ENCODE data around the gene GPR17. TPM values are rescaled to one million over a fixed set of nuclear protein-coding genes. Genes with fewer than 3 reads are reported as not detected.

GPR17 gene
- total and polyA plus RNA-seq, 9 of the 15 experiments (the other 6 are each of a cell fraction or from before 2014, with no cell fraction given) = not detected

DNA sequence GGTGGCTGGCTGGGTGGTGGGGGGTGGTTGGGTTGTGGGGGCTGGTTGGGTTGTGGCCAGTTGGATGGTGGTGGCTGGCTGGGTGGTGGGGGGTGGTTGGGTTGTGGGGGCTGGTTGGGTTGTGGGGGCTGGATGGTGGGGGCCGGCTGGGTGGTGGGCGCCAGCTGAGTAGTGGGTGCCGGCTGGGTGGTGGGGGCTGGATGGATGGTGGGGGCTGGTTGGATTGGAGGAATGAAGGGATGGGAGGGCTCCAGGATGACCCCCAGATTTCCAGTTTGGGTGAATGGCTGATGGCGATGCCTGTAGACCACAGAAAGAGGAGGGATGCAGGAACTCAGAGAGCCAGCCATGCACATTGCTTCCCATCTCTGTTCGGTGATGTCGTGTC, 26.8 kb upstream of the GPR17 start (continued):
- TF ChIP-seq, protein P1, sequence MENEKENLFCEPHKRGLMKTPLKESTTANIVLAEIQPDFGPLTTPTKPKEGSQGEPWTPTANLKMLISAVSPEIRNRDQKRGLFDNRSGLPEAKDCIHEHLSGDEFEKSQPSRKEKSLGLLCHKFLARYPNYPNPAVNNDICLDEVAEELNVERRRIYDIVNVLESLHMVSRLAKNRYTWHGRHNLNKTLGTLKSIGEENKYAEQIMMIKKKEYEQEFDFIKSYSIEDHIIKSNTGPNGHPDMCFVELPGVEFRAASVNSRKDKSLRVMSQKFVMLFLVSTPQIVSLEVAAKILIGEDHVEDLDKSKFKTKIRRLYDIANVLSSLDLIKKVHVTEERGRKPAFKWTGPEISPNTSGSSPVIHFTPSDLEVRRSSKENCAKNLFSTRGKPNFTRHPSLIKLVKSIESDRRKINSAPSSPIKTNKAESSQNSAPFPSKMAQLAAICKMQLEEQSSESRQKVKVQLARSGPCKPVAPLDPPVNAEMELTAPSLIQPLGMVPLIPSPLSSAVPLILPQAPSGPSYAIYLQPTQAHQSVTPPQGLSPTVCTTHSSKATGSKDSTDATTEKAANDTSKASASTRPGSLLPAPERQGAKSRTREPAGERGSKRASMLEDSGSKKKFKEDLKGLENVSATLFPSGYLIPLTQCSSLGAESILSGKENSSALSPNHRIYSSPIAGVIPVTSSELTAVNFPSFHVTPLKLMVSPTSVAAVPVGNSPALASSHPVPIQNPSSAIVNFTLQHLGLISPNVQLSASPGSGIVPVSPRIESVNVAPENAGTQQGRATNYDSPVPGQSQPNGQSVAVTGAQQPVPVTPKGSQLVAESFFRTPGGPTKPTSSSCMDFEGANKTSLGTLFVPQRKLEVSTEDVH (IDR thresholded peaks at IDR 0.05; ENCODE audit: low read depth, partially characterized antibody) = no peak
- no peak for TF ChIP-seq MXI1 (IDR thresholded peaks at IDR 0.05; ENCODE audit: low read depth, low read length)
- TF ChIP-seq SP2 (IDR thresholded peaks at IDR 0.05; ENCODE audit: extremely low read depth, low read depth, low read length, poor library complexity, severe bottlenecking) = no peak
- TF ChIP-seq DDX20 (tag; IDR thresholded peaks at IDR 0.05; ENCODE audit: low read depth) = no peak

DNA sequence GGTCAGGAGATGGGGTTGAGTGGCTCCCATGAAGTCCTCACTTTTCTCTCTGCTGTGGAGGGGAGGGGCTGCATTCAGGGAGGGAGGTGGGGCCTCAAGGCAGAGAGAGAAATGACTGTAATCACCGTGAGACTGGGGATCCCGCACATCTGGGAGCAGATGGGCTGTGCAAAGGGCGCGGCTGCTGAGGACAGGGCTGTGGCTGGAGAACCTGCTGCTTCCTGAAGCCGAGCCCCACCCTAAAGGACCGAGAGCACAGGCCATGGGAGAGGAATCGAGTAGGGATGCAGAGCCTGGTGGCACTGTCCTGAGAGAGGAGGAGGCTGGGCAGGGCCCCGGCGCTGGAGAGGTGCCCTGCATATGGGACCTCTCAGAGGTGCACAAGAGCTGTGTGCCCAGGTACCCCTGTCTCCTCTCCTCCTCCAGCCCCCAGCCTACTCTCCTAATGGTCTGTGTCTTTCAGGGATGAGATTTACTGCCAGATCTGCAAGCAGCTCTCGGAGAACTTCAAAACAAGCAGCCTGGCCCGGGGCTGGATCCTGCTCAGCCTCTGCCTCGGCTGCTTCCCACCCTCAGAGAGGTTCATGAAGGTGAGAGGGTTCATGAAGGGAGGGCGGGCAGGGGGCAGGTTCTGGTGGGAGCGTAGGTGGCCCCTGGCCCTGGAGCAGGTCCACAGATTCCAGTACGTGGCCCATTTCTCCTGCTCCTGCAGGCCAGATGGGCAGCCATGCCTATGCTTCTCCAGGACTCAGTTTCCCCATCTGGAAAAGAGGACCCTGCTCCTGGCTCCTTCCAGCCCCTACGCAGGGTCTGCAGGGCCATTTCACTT, 25.9 kb upstream of the GPR17 start:
- no peak overlapping the region for H3K9ac ChIP-seq (ENCODE audit: insufficient read depth in 1 of 2, low read depth in 2 of 2, low read length in 2 of 2)
- no peak overlapping the region for H2AFZ ChIP-seq (ENCODE audit: low read depth, low read length)
- 0% methylated on average over 13 of the region's 16 CpGs for WGBS (ENCODE audit: insufficient coverage, low coverage, missing lambda C conversion rate)
- no peak for FAIRE-seq
- H3K4me1 ChIP-seq (replicated peaks in 1 of 2; ENCODE audit: control insufficient read depth in 2 of 2, insufficient read depth in 2 of 2, low read length in 2 of 2) = peaks cover 0 to 12% of the 10 kb centered on the region in 2 experiments; a peak in 2 of 5 replicates
- H3K27me3 ChIP-seq (ENCODE audit: control insufficient read depth in 2 of 2, insufficient read depth in 2 of 2, low read length in 2 of 2) = peaks cover 36 to 61% of the 10 kb centered on the region in 2 experiments
- no TSS peak for BruUV-seq (replicated peaks)
- H3K36me3 ChIP-seq (ENCODE audit: control insufficient read depth, insufficient read depth, low read length) = no peaks in the 10 kb centered on the region
- peaks cover 5% of the 10 kb centered on the region; the same call in 1 of the 2 replicates for H4K20me1 ChIP-seq (replicated peaks; ENCODE audit: control insufficient read depth, insufficient read depth, low read length)
- no peak overlapping the region for H3K4me3 ChIP-seq
- peak; percentile 44 for ATAC-seq
- no peaks in the 10 kb centered on the region for H3K79me2 ChIP-seq (ENCODE audit: control insufficient read depth, insufficient read depth, low read length)
- H3K9me1 ChIP-seq (ENCODE audit: control insufficient read depth, insufficient read depth, low read length) = no peaks in the 10 kb centered on the region
- ChIA-PET CTCF (ENCODE audit: low intra/inter-chr PET ratio) (no interaction called here), POLR2A (interaction anchor here (1.3 kb wide), 1 partner anchor 12 kb away, joined by 6 read pairs; no protein-coding TSS in a partner anchor)
- H3K27ac ChIP-seq (ENCODE audit: extremely low read depth, low read depth, low read length) = no peak overlapping the region
- intact Hi-C loops (cut with micrococcal nuclease) = no loop called here
- TF ChIP-seq CCNT2 (IDR thresholded peaks at IDR 0.05; ENCODE audit: borderline replicate concordance, extremely low read depth, insufficient read length, low read depth, low read length) (no peak), SAFB (IDR thresholded peaks at IDR 0.05; ENCODE audit: borderline replicate concordance, low read depth, low read length) (no peak), FOS (IDR thresholded peaks at IDR 0.05; ENCODE audit: extremely low read depth, insufficient read length) (no peak), MXI1 (IDR thresholded peaks at IDR 0.05; ENCODE audit: low read depth, low read length) (no peak), ELF2 (CRISPR knock-in tag; IDR thresholded peaks at IDR 0.05) (no peak), TAF1 (IDR thresholded peaks at IDR 0.05; ENCODE audit: control insufficient read depth, extremely low read depth, insufficient read depth, low read length, severe bottlenecking) (no peak), NFYB (IDR thresholded peaks at IDR 0.05; ENCODE audit: extremely low read depth, insufficient read length) (no peak)
- TF ChIP-seq, protein P2, sequence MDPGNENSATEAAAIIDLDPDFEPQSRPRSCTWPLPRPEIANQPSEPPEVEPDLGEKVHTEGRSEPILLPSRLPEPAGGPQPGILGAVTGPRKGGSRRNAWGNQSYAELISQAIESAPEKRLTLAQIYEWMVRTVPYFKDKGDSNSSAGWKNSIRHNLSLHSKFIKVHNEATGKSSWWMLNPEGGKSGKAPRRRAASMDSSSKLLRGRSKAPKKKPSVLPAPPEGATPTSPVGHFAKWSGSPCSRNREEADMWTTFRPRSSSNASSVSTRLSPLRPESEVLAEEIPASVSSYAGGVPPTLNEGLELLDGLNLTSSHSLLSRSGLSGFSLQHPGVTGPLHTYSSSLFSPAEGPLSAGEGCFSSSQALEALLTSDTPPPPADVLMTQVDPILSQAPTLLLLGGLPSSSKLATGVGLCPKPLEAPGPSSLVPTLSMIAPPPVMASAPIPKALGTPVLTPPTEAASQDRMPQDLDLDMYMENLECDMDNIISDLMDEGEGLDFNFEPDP (CRISPR knock-in tag; IDR thresholded peaks at IDR 0.05) = no peak
- no peaks in the 10 kb centered on the region for H3K9me3 ChIP-seq (replicated peaks; ENCODE audit: control insufficient read depth, insufficient read depth, low read depth, low read length)
- H3K4me2 ChIP-seq (ENCODE audit: insufficient read depth, low read length) = no peak overlapping the region
- in situ Hi-C loops (cut with MboI) = no loop called here
- DNase-seq (ENCODE audit: extremely low read depth in 1 of 4, low spot score in 3 of 4) = no peak

All from K562 (cell line).